Hematopoietic multipotent progenitor cell treated with erythropoietin and hydrocortisone succinate and interleukin-3 and kit ligand, for 17 days (in vitro differentiated cells): ENCODE data around the gene BAZ2B.
"Not testable (repeated sequence)": the region's sequence is repeated elsewhere in the genome, so short reads cannot be mapped to it uniquely, and the experiment has no call there.

Experiments
- DNase-seq: peaks from one replicate; pipeline ENCODE4 v3.0.0-alpha.2; 2015; ENCODE audit warnings: low spot score

The BAZ2B gene

GRCh38 chr2:159616286-159616701 is at the start of gene BAZ2B:
BAZ2B (minus strand) TSS chr2:159616548; CDS start chr2:159478719, 137,829 bp downstream.
- peak; percentile 62 for DNase-seq

GRCh38 chr2:159661286-159661685 is 44.9 kb upstream of the BAZ2B start:
- DNase-seq = no peak

GRCh38 chr2:159658881-159659873 is 42.8 kb upstream of the BAZ2B start:
- DNase-seq = no peak

GRCh38 chr2:159653962-159654361 is 37.6 kb upstream of the BAZ2B start:
- DNase-seq = no peak

GRCh38 chr2:159651884-159652283 is 35.5 kb upstream of the BAZ2B start:
- no peak for DNase-seq

- DNase-seq = no peak
Measured at GRCh38 chr2:159650574-159650973, 34.2 kb upstream of the BAZ2B start.

GRCh38 chr2:159648643-159649042 is 32.3 kb upstream of the BAZ2B start:
- DNase-seq = no peak

- DNase-seq = no peak
Measured at GRCh38 chr2:159647667-159648066, 31.3 kb upstream of the BAZ2B start.

GRCh38 chr2:159640176-159640575 is 23.8 kb upstream of the BAZ2B start:
- no peak for DNase-seq

GRCh38 chr2:159639712-159640111 is 23.4 kb upstream of the BAZ2B start:
- no peak for DNase-seq

- DNase-seq = no peak
Measured at GRCh38 chr2:159639071-159639470, 22.7 kb upstream of the BAZ2B start.

- DNase-seq = no peak
Measured at GRCh38 chr2:159637988-159638501, 21.7 kb upstream of the BAZ2B start.

GRCh38 chr2:159637240-159637639 is 20.9 kb upstream of the BAZ2B start:
- DNase-seq = no peak

- no peak for DNase-seq
Measured at GRCh38 chr2:159635006-159635789, 18.9 kb upstream of the BAZ2B start.

- no peak for DNase-seq
Measured at GRCh38 chr2:159633219-159633618, 16.9 kb upstream of the BAZ2B start.

GRCh38 chr2:159625628-159626027 is 9.3 kb upstream of the BAZ2B start:
- not testable (repeated sequence) for DNase-seq

GRCh38 chr2:159623436-159623835 is 7.1 kb upstream of the BAZ2B start:
- DNase-seq = no peak

- DNase-seq = no peak
Measured at GRCh38 chr2:159622966-159623365, 6.6 kb upstream of the BAZ2B start.

GRCh38 chr2:159620796-159621195 is 4.4 kb upstream of the BAZ2B start:
- no peak for DNase-seq

- DNase-seq = no peak
Measured at GRCh38 chr2:159617646-159618045, 1.3 kb upstream of the BAZ2B start.

- no peak for DNase-seq
Measured at GRCh38 chr2:159617100-159617499, 752 bp upstream of the BAZ2B start.
